IPS-18a (cell line): ENCODE results near the gene ADAMTSL1.

Experiments used
- H3K27ac ChIP-seq: one replicate; pipeline ENCODE4 v1.5.1; 2013; ENCODE audit warnings: low read length
- H3K27me3 ChIP-seq: one replicate; pipeline ENCODE4 v1.6.1; 2013; ENCODE audit warnings: mild to moderate bottlenecking, low read length; ENCODE audit not compliant: control insufficient read depth, insufficient read depth
- H3K36me3 ChIP-seq: one replicate; pipeline ENCODE4 v1.6.1; 2013; ENCODE audit warnings: low read depth, low read length; ENCODE audit not compliant: control insufficient read depth
- H3K4me1 ChIP-seq: one replicate; pipeline ENCODE4 v1.6.1; 2013; ENCODE audit warnings: low read depth, low read length; ENCODE audit not compliant: control insufficient read depth
- H3K4me3 ChIP-seq: one replicate; pipeline ENCODE4 v1.5.1; 2013; ENCODE audit warnings: low read length
- H3K9ac ChIP-seq: one replicate; pipeline ENCODE4 v1.6.1; 2013; ENCODE audit warnings: mild to moderate bottlenecking, low read length, moderate library complexity
- H3K9me3 ChIP-seq: one replicate; pipeline ENCODE4 v1.6.1; 2013; ENCODE audit warnings: low read depth, low read length; ENCODE audit not compliant: control insufficient read depth

Gene ADAMTSL1

GRCh38 chr9:18660001-18660400 lies 186.0 kb downstream of the ADAMTSL1 start:
- no peak overlapping the region for H3K27ac ChIP-seq
- H3K9ac ChIP-seq = no peak overlapping the region
- H3K4me1 ChIP-seq = no peaks in the 10 kb centered on the region
- H3K4me3 ChIP-seq = no peak overlapping the region
- H3K27me3 ChIP-seq = no peaks in the 10 kb centered on the region
- H3K9me3 ChIP-seq = no peaks in the 10 kb centered on the region
- no peaks in the 10 kb centered on the region for H3K36me3 ChIP-seq

GRCh38 chr9:18662320-18662719 lies 188.4 kb downstream of the ADAMTSL1 start:
- Histone ChIP-seq H3K9ac (no peak overlapping the region), H3K9me3 (no peaks in the 10 kb centered on the region), H3K4me3 (no peak overlapping the region), H3K27ac (no peak overlapping the region), H3K4me1 (no peaks in the 10 kb centered on the region), H3K27me3 (no peaks in the 10 kb centered on the region), H3K36me3 (no peaks in the 10 kb centered on the region)

- Histone ChIP-seq H3K27ac (no peak overlapping the region), H3K4me1 (peaks cover 9% of the 10 kb centered on the region), H3K9ac (no peak overlapping the region), H3K9me3 (no peaks in the 10 kb centered on the region), H3K36me3 (no peaks in the 10 kb centered on the region), H3K4me3 (no peak overlapping the region), H3K27me3 (no peaks in the 10 kb centered on the region)
Measured at GRCh38 chr9:18665947-18666346, 192.0 kb downstream of the ADAMTSL1 start.

GRCh38 chr9:18666348-18666747 lies 192.4 kb downstream of the ADAMTSL1 start:
- Histone ChIP-seq H3K4me1 (peaks cover 9% of the 10 kb centered on the region), H3K27me3 (no peaks in the 10 kb centered on the region), H3K9me3 (no peaks in the 10 kb centered on the region), H3K9ac (no peak overlapping the region), H3K36me3 (no peaks in the 10 kb centered on the region), H3K4me3 (no peak overlapping the region), H3K27ac (no peak overlapping the region)

GRCh38 chr9:18666986-18667772 lies 193.2 kb downstream of the ADAMTSL1 start:
- Histone ChIP-seq H3K9ac (no peak overlapping the region), H3K36me3 (no peaks in the 10 kb centered on the region)

GRCh38 chr9:18668944-18669343 lies 195.0 kb downstream of the ADAMTSL1 start:
- H3K27me3 ChIP-seq = no peaks in the 10 kb centered on the region
- no peaks in the 10 kb centered on the region for H3K36me3 ChIP-seq
- H3K4me3 ChIP-seq = no peak overlapping the region
- peaks cover 9% of the 10 kb centered on the region for H3K4me1 ChIP-seq
- H3K9me3 ChIP-seq = no peaks in the 10 kb centered on the region
- H3K9ac ChIP-seq = no peak overlapping the region
- no peak overlapping the region for H3K27ac ChIP-seq

More at GRCh38 chr9:18666986-18667772, 193.2 kb downstream of the ADAMTSL1 start:
- no peak overlapping the region for H3K27ac ChIP-seq
- H3K9me3 ChIP-seq = no peaks in the 10 kb centered on the region
- H3K4me3 ChIP-seq = no peak overlapping the region
- no peaks in the 10 kb centered on the region for H3K27me3 ChIP-seq
- H3K4me1 ChIP-seq = peaks cover 9% of the 10 kb centered on the region

GRCh38 chr9:18672706-18673105 lies 198.8 kb downstream of the ADAMTSL1 start:
- H3K9ac ChIP-seq = no peak overlapping the region
- no peaks in the 10 kb centered on the region for H3K36me3 ChIP-seq
- no peak overlapping the region for H3K27ac ChIP-seq
- H3K27me3 ChIP-seq = no peaks in the 10 kb centered on the region
- peaks cover 9% of the 10 kb centered on the region for H3K4me1 ChIP-seq
- no peak overlapping the region for H3K4me3 ChIP-seq
- no peaks in the 10 kb centered on the region for H3K9me3 ChIP-seq

- Histone ChIP-seq H3K9me3 (no peaks in the 10 kb centered on the region), H3K4me1 (peaks cover 9% of the 10 kb centered on the region), H3K36me3 (no peaks in the 10 kb centered on the region), H3K27me3 (no peaks in the 10 kb centered on the region), H3K4me3 (no peak overlapping the region), H3K27ac (no peak overlapping the region), H3K9ac (no peak overlapping the region)
Measured at GRCh38 chr9:18673179-18673578, 199.2 kb downstream of the ADAMTSL1 start.

- H3K9me3 ChIP-seq = no peaks in the 10 kb centered on the region
- H3K27me3 ChIP-seq = no peaks in the 10 kb centered on the region
- H3K4me3 ChIP-seq = no peak overlapping the region
- H3K36me3 ChIP-seq = no peaks in the 10 kb centered on the region
- no peaks in the 10 kb centered on the region for H3K4me1 ChIP-seq
- H3K27ac ChIP-seq = no peak overlapping the region
- no peak overlapping the region for H3K9ac ChIP-seq
Measured at GRCh38 chr9:18675332-18675731, 201.4 kb downstream of the ADAMTSL1 start.

GRCh38 chr9:18675973-18676372 lies 202.0 kb downstream of the ADAMTSL1 start:
- Histone ChIP-seq H3K27ac (no peak overlapping the region), H3K27me3 (no peaks in the 10 kb centered on the region), H3K9me3 (no peaks in the 10 kb centered on the region), H3K4me3 (no peak overlapping the region), H3K4me1 (no peaks in the 10 kb centered on the region), H3K36me3 (no peaks in the 10 kb centered on the region), H3K9ac (no peak overlapping the region)

- Histone ChIP-seq H3K27ac (no peak overlapping the region), H3K9me3 (no peaks in the 10 kb centered on the region), H3K4me3 (no peak overlapping the region), H3K9ac (no peak overlapping the region), H3K27me3 (no peaks in the 10 kb centered on the region), H3K36me3 (no peaks in the 10 kb centered on the region), H3K4me1 (no peaks in the 10 kb centered on the region)
Measured at GRCh38 chr9:18676525-18676924, 202.6 kb downstream of the ADAMTSL1 start.
